Uterine smooth muscle cell (primary cell): ENCODE results near the gene TRO. TPM values are rescaled to one million over a fixed set of nuclear protein-coding genes. Genes with fewer than 3 reads are reported as not detected.

Experiments used
- total RNA-seq: library from RNA; depleted of rRNA; stranded (reverse); fragments of >200 nt; gene quantifications from 2 replicates; pipeline ENCODE4 v1.2.3, GENCODE V29; 2014

TRO gene
- 6.8 and 20.1 TPM in 2 replicates for total RNA-seq

GRCh38 chrX:54920610-54921426 is at the start of gene TRO:
TRO (plus strand) TSS chrX:54920824; CDS start chrX:54922247, 1,423 bp downstream.

Other genes with a start within 250 kb of the TRO start
- not detected in 2 replicates for gene ITIH6, start 122.6 kb upstream of the TRO start, total RNA-seq
- 170 and 311 TPM in 2 replicates for gene MAGED2, start 113.1 kb upstream of the TRO start, total RNA-seq
- gene PFKFB1, start 73.4 kb downstream of the TRO start, total RNA-seq: 0.11 TPM in 1 of 2 replicates, not detected in the other
- 5.7 and 7.4 TPM in 2 replicates for gene APEX2, start 79.5 kb downstream of the TRO start, total RNA-seq
- not detected in 2 replicates for gene ALAS2, start 110.2 kb downstream of the TRO start, total RNA-seq
- not detected in 2 replicates for gene PAGE2B, start 154.2 kb downstream of the TRO start, total RNA-seq
- gene PAGE2, start 168.2 kb downstream of the TRO start, total RNA-seq: not detected in 2 replicates